Prostate gland (tissue), 2 donors: ENCODE results near the gene TMEM120B.

Experiments
- CTCF ChIP-seq, 4 experiments: fragments of 200-600 bp in 2 of 4; fragments of 450-650 bp in 2 of 4; sonication (generic) in 2 of 4; IDR thresholded peaks; 1 replicate in 3 of 4; 2 replicates in 1 of 4; pipeline ENCODE4 v1.5.1; 2016 to 2019; ENCODE audit warnings: antibody characterized with exemption in 4 of 4, mild to moderate bottlenecking in 2 of 4, moderate library complexity in 2 of 4
- POLR2A ChIP-seq: fragments of 450-650 bp; IDR thresholded peaks from one replicate; pipeline ENCODE4 v1.6.1; 2016; ENCODE audit warnings: antibody characterized with exemption, mild to moderate bottlenecking
- POLR2AphosphoS5 ChIP-seq: sonication (generic); formaldehyde crosslinking; IDR thresholded peaks from one replicate; pipeline ENCODE4 v1.6.1; 2017; ENCODE audit warnings: antibody characterized with exemption

GRCh38 chr12:121751749-121752351 lies 39.3 kb downstream of the TMEM120B start:
- TF ChIP-seq CTCF (IDR thresholded peaks at IDR 0.05) (no peak), POLR2AphosphoS5 (no peak), POLR2A (no peak)
